Retinal pigment epithelial cell (primary cell): ENCODE measurements around the gene NKPD1.

Experiments used
- DNase-seq: peaks from one replicate; pipeline ENCODE4 v3.0.0-alpha.2; 2010; ENCODE audit warnings: low read depth
- H3K4me3 ChIP-seq: 2 replicates; pipeline ENCODE4 v1.5.1; 2011; ENCODE audit warnings: mild to moderate bottlenecking, low read length, control low read depth, moderate library complexity
- CTCF ChIP-seq: conservative IDR thresholded peaks from 2 replicates; pipeline ENCODE4 v1.5.1; 2011; ENCODE audit warnings: low read depth, low read length, control low read depth, inconsistent platforms

The NKPD1 gene

DNA sequence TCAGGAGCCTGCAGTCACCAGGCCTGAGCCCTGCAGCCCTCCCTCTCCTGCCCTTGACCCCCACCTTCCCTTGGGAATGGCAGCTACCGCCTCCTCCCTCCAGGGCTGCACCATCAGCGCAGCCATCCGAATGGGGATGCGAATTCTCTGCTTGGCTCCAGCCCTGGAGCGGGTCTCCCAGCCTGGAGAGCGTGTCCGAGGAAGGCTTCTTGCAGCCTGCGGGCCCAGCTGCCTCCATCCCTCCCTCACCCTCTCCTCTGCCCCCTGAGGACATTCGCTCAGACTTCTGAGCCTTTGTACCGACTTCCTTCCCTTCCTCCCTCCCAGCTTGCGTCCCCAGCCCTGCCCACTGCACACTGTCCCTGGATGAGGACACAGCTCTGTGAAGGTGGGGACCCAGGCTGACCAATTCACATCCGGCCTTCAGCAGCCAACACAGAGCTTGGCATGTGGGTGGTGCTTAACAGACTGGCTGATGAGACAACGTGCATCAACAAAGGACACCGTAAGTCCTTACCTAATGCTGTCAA is 6.0 kb upstream of the NKPD1 start:
- no peak for DNase-seq
- H3K4me3 ChIP-seq, result no peak overlapping the region
- TF ChIP-seq CTCF, result no peak

DNA sequence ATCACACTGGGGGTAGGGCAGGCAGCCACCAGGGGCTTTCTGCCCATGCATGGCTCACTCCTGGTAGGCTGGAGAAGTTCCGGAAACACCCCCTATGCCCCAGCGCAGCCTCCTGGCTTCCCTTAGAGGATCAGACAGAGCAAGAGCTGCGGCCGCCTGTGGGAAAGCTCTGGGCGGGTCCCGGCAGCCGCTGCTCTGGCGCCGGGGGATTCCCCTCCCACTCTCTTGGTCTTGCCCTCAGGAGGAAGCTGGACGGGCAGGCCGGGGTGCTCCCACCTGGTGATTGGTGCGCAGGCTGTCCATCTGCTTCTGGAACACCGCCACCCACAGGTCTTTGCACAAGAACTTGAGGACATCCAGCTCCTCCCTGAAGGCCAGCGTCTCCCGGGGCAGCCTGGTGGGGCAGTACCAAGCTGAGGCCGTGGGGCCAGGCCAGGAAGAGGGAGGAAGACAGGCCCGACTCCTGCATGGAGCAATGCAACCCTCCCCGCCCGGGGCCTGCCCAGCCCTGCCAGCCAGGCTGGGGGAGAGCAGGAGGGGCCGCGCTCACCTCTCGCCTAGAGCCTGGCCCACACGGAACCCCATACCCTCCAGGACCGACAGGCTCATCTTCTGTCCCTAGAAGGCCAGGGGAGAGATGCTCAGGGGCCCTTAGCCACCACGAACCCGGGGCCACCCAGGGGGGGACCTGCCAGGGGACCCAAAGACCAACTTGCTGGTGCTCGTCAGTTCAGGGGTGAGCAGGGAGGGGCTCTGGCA is 4.0 kb upstream of the NKPD1 start:
- no peak for TF ChIP-seq CTCF
- no peak overlapping the region for H3K4me3 ChIP-seq
- DNase-seq, result no peak

DNA sequence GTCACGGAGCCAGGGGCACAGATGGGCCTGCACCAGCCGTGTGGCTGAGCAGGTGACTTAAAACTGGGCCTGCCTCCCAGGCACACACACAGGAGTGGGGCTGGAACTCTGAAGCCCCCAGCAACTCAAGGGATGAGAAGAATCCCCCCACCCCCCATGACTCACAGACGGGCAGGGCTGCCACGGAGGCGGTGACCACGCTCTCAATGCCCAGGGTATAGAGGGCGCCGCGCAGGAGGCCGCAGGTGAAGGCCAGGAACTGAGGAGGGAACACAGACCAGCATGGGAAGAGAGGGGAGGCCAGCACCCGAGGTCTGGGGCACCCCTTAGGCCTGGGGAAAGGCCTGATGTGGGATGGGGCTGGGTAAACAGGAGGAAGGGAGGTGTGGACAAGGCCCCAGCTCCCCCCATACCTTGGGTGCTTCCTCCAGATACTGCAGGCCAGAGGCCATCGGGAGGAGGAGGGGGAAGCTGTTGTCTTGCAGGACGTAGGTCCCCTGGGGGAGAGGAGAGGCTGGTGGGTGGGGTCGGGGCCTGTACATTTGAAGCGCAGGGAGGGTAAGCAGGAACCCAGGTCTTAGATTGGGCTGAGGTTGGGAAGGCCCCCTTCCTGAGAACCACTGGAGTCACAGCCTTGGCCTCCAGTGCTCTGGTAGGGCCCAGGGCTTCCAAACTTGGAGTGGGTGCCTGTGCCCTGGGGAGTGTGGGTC is 3.1 kb upstream of the NKPD1 start:
- no peak for TF ChIP-seq CTCF
- H3K4me3 ChIP-seq, result no peak overlapping the region
- no peak for DNase-seq

DNA sequence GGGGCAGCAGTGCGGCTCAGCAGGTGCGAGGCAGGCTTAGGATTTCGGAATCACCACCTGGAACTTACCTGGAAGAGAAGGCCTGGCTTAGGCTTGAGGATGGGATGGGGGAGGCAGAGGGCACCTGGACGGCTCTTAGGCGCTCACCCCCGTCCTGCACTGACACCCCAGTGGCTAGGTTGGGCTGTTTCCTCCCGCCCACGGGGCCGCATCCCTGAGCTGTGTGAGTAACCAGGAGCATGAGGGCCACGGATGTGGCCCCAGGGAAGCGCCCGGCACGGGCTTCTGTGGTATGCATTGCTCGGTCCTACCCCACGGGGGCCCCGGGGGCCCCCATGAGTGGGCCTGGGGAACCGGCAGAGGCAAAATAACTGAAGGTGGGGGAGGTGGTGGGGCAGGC is 2.4 kb upstream of the NKPD1 start:
- no peak for DNase-seq
- no peak for TF ChIP-seq CTCF
- no peak overlapping the region for H3K4me3 ChIP-seq

GRCh38 chr19:45162608-45163143 is 1.9 kb upstream of the NKPD1 start:
- TF ChIP-seq CTCF, result no peak
- no peak overlapping the region for H3K4me3 ChIP-seq
- no peak for DNase-seq

DNA sequence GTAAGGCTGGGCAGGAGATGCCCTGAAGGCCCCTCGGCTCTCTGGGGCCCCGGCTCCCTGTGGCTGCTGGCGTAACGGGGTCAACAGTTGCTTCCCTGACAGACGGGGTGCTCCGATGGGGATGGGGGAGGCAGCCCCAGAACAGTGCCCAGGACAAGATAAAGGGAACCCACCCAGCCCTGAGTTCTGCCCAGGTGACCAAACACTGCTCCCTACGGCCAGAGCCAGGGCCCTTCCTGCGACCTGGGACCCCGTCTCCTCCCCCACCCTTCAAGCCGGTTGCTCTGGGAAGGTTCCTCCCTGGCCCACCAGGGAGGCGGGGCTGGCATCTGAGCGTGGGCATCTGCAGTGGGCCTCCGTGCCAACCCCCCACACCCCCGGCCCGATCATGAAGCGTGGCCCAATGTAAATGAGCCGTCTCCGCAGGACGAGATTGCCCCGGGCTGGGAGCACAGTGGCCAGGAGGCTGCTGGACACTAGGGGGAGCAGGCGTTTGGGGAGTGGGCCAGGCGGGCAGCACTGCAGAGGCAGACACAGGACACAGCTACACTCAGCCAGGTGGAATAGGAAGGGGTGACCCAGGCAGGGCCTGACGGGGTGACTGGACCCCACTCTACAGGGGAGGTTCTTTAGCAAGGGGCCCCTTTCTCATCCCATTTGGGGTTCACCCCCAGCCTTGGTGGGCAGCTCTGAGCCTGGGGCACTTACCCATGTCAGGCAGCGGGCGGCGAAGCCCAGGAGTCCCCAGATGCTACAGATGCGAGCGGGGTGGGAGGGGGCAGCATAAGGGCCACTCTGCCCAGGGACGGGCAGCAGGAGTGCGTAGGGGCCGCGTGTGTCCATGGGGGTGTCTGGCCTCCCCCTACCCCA is 1.2 kb upstream of the NKPD1 start:
- H3K4me3 ChIP-seq, result no peak overlapping the region
- TF ChIP-seq CTCF, result peak; percentile 88

More for the DNA sequence above, 1.2 kb upstream of the NKPD1 start:
- DNase-seq, result no peak
